K562 (cell line): ENCODE results near the gene SLC5A10. TPM values are rescaled to one million over a fixed set of nuclear protein-coding genes. Genes with fewer than 3 reads are reported as not detected.

Source experiments
- ATAC-seq: fragments of 200-7000 bp; cut with Tn5 transposase; 3 replicates; pipeline ENCODE4 v1.9.1; 2020; ENCODE audit warnings: moderate library complexity
- BruUV-seq: library from RNA; stranded (reverse); fragments of 400-500 nt; replicated peaks from 2 replicates; lab custom pipeline; 2021; lab: Mats Ljungman, UMichigan
- CTCF ChIA-PET: fragments of 300-600 bp; formaldehyde crosslinking; extraction: SDS; loops from one replicate; lab custom pipeline; 2021; ENCODE audit warnings: low intra/inter-chr PET ratio; lab: Yijun Ruan, JAX
- POLR2A ChIA-PET: fragments of 300-600, 350-650 bp; sonication (Branson Sonifier 250); formaldehyde crosslinking; extraction: SDS; loops from one replicate; lab custom pipeline; 2021; ENCODE audit warnings: antibody characterized with exemption, inconsistent platforms; lab: Yijun Ruan, JAX
- DNase-seq, 4 experiments: peaks; one replicate each; pipeline versions ENCODE4 v3.0.0 to v3.0.0-alpha.2; 2011 to 2018; ENCODE audit warnings: low spot score in 3 of 4, mixed read lengths in 3 of 4; ENCODE audit errors: extremely low read depth in 1 of 4
- FAIRE-seq: peaks from 2 replicates; lab custom pipeline; 2011; peaks lifted over from hg19 to GRCh38; lab: Jason Lieb, UNC
- H2AFZ ChIP-seq: 2 replicates; pipeline ENCODE4 v1.6.0; 2011; ENCODE audit warnings: low read depth, low read length, control low read depth, inconsistent platforms
- H3K27ac ChIP-seq: fragments of 200-600 bp; 3 replicates; pipeline ENCODE4 v1.8.0; 2011; ENCODE audit warnings: low read depth, mild to moderate bottlenecking, control low read depth, inconsistent platforms, low read length, moderate library complexity, mixed read lengths; ENCODE audit errors: extremely low read depth
- H3K27me3 ChIP-seq, 2 experiments: fragments of 300-600 bp in 1 of 2; 2 replicates in 1 of 2; 3 replicates in 1 of 2; pipeline versions ENCODE4 v1.6.0 to v1.8.0; 2011; ENCODE audit warnings: inconsistent platforms in 2 of 2, low read length in 2 of 2, mild to moderate bottlenecking in 1 of 2, mixed read lengths in 1 of 2, moderate library complexity in 1 of 2; ENCODE audit not compliant: control insufficient read depth in 2 of 2, insufficient read depth in 2 of 2
- H3K36me3 ChIP-seq: fragments of 300-600 bp; 3 replicates; pipeline ENCODE4 v1.8.0; 2011; ENCODE audit warnings: mild to moderate bottlenecking, low read length, inconsistent platforms; ENCODE audit not compliant: control insufficient read depth, insufficient read depth
- H3K4me1 ChIP-seq, 2 experiments: fragments of 200-600 bp in 1 of 2; replicated peaks in 1 of 2; 2 replicates in 1 of 2; 3 replicates in 1 of 2; pipeline versions ENCODE4 v1.5.1 to v1.8.0; 2011; ENCODE audit warnings: inconsistent platforms in 2 of 2, low read length in 2 of 2, mild to moderate bottlenecking in 1 of 2, mixed read lengths in 1 of 2, moderate library complexity in 1 of 2; ENCODE audit not compliant: control insufficient read depth in 2 of 2, insufficient read depth in 2 of 2
- H3K4me2 ChIP-seq: 2 replicates; pipeline ENCODE4 v1.6.1; 2011; ENCODE audit warnings: low read length, control low read depth, inconsistent platforms, mixed read lengths; ENCODE audit not compliant: insufficient read depth
- H3K4me3 ChIP-seq: fragments of 200-600 bp; sonication (generic), shearing (Covaris generic); 2 replicates; pipeline ENCODE4 v1.5.1; 2016; ENCODE audit warnings: control low read depth, inconsistent platforms
- H3K79me2 ChIP-seq: fragments of 200-600 bp; 3 replicates; pipeline ENCODE4 v1.8.0; 2011; ENCODE audit warnings: low read length, inconsistent platforms; ENCODE audit not compliant: control insufficient read depth, insufficient read depth
- H3K9ac ChIP-seq, 2 experiments: 2 replicates each; pipeline versions ENCODE4 v1.6.0 to v1.6.1; 2011; ENCODE audit warnings: low read depth in 2 of 2, low read length in 2 of 2, control low read depth in 1 of 2, inconsistent platforms in 1 of 2, mild to moderate bottlenecking in 1 of 2, mixed read lengths in 1 of 2; ENCODE audit not compliant: insufficient read depth in 1 of 2
- H3K9me1 ChIP-seq: one replicate; pipeline ENCODE4 v1.6.0; 2011; ENCODE audit warnings: inconsistent platforms, mild to moderate bottlenecking, low read length, moderate library complexity; ENCODE audit not compliant: control insufficient read depth, insufficient read depth
- H3K9me3 ChIP-seq: replicated peaks from 2 replicates; pipeline ENCODE4 v1.5.1; 2011; ENCODE audit warnings: low read depth, low read length, inconsistent platforms; ENCODE audit not compliant: control insufficient read depth, insufficient read depth
- H4K20me1 ChIP-seq: replicated peaks from 2 replicates; pipeline ENCODE4 v1.6.1; 2011; ENCODE audit warnings: low read length, inconsistent platforms, mixed read lengths; ENCODE audit not compliant: control insufficient read depth, insufficient read depth
- ATF3 ChIP-seq, 2 experiments: fragments of 450-650 bp in 1 of 2; sonication (generic) in 1 of 2; formaldehyde crosslinking in 1 of 2; IDR thresholded peaks in 1 of 2; conservative IDR thresholded peaks in 1 of 2; 2 replicates each; pipeline versions ENCODE4 v1.6.1 to v1.8.1; 2016 to 2023; ENCODE audit warnings: mild to moderate bottlenecking in 2 of 2, moderate library complexity in 2 of 2, inconsistent platforms in 1 of 2, missing genetic modification reagents in 1 of 2
- BRD9 ChIP-seq: fragments of 450-650 bp; IDR thresholded peaks from 2 replicates; pipeline ENCODE4 v1.6.1; 2018; ENCODE audit warnings: low read depth; ENCODE audit not compliant: partially characterized antibody
- ETV5 ChIP-seq: sonication (generic); formaldehyde crosslinking; IDR thresholded peaks from 2 replicates; pipeline ENCODE4 v1.4.0; 2020; ENCODE audit warnings: low read depth, mild to moderate bottlenecking, missing genetic modification reagents
- JUNB ChIP-seq: fragments of 450-650 bp; formaldehyde crosslinking; conservative IDR thresholded peaks from 2 replicates; pipeline ENCODE4 v1.4.0; 2020; ENCODE audit warnings: mild to moderate bottlenecking
- PHB2 ChIP-seq: fragments of 450-650 bp; IDR thresholded peaks from 2 replicates; pipeline ENCODE4 v1.6.1; 2017; ENCODE audit warnings: low read depth
- PTBP1 ChIP-seq: fragments of 200-400 bp; formaldehyde crosslinking; IDR thresholded peaks from 2 replicates; pipeline ENCODE4 v1.6.1; 2017; ENCODE audit warnings: low read depth, low read length
- ZNF347 ChIP-seq: fragments of 450-650 bp; formaldehyde crosslinking; IDR thresholded peaks from 2 replicates; pipeline ENCODE4 v1.4.0; 2020; ENCODE audit warnings: low read depth, mild to moderate bottlenecking, moderate library complexity
- ZNF668 ChIP-seq: fragments of 250-450 bp; sonication (Bioruptor Pico); IDR thresholded peaks from 2 replicates; pipeline ENCODE4 v1.8.0; 2022; ENCODE audit warnings: mild to moderate bottlenecking, inconsistent platforms
- WGBS: fragments of 100-300 bp; shearing (Covaris generic); methylation state at CpG from one replicate; pipeline ENCODE4 v1.1.6; 2016; ENCODE audit warnings: low coverage, mixed read lengths; ENCODE audit not compliant: insufficient coverage; ENCODE audit errors: missing lambda C conversion rate; 5-methylcytosine and 5-hydroxymethylcytosine counted together
- in situ Hi-C: fragments of 300-500 bp; cut with MboI; formaldehyde crosslinking; loops from 4 replicates; pipeline ENCODE4 v1.15.0; 2018; ENCODE audit warnings: inconsistent platforms, mixed read lengths
- intact Hi-C: fragments of 100-400 bp; cut with micrococcal nuclease; formaldehyde crosslinking; loops from 2 replicates; pipeline ENCODE4 v1.14.2; 2022
- polyA plus RNA-seq, 8 experiments: library from polyadenylated mRNA; depleted of rRNA in 4 of 8; stranded (reverse) in 5 of 8; unstranded in 3 of 8; fragments of >200 nt; fragmentation: Nextera tagmentation in 2 of 8; fragmentation: Illumina TruSeq in 1 of 8; extraction: Ambion mirVana in 2 of 8; extraction: Trizol in 1 of 8; gene quantifications; 2 replicates each; pipeline versions ENCODE4 v1.2.1 to v1.2.3, GENCODE V29; 2011 to 2014; ENCODE audit warnings: inconsistent platforms in 1 of 8, missing spikeins in 1 of 8
- total RNA-seq, 7 experiments: library from RNA; depleted of rRNA in 6 of 7; stranded (reverse); fragments of >200 nt in 6 of 7; fragmentation: Illumina TruSeq in 2 of 7; extraction: Trizol in 2 of 7; gene quantifications; 2 replicates each; pipeline versions ENCODE4 v1.2.1 to v1.2.3, GENCODE V29; 2011 to 2021; ENCODE audit warnings: low replicate concordance in 1 of 7

The SLC5A10 gene
- total and polyA plus RNA-seq, 9 of the 15 experiments (the other 6 are each of a cell fraction or from before 2014, with no cell fraction given): 0.03 to 0.09 (median 0.03) TPM; not detected in 5

GRCh38 chr17:18971801-18972200 is 19.8 kb downstream of the SLC5A10 start:
- FAIRE-seq: no peak
- ChIA-PET CTCF (no interaction called here), POLR2A (no interaction called here)
- Histone ChIP-seq H4K20me1 (0 out of 2 replicates have a peak, but pooled peaks cover 3% of the 10 kb centered on the region), H3K4me2 (no peak overlapping the region), H3K9me3 (no peaks in the 10 kb centered on the region), H2AFZ (no peak overlapping the region), H3K36me3 (peaks cover 19% of the 10 kb centered on the region; the same call in 1 of the 3 replicates), H3K9me1 (no peaks in the 10 kb centered on the region), H3K9ac (peak overlapping the region in 1 of 2 experiments; percentile 35; a peak in 1 of 4 replicates), H3K27ac (no peak overlapping the region), H3K27me3 (no peaks in the 10 kb centered on the region), H3K79me2 (no peaks in the 10 kb centered on the region), H3K4me1 (peaks cover 0 to 36% of the 10 kb centered on the region in 2 experiments; a peak in 3 of 5 replicates), H3K4me3 (no peak overlapping the region)
- no TSS peak for BruUV-seq
- TF ChIP-seq ZNF668 (CRISPR knock-in tag): no peak
- TF ChIP-seq ZNF347 (CRISPR knock-in tag): no peak
- no peak for TF ChIP-seq JUNB (CRISPR knock-in tag)
- no peak for TF ChIP-seq ATF3 (IDR thresholded peaks at IDR 0.05)
- no peak for TF ChIP-seq ATF3 (CRISPR knock-in tag; conservative IDR thresholded peaks at IDR 0.05)
- TF ChIP-seq PTBP1: no peak
- no peak for TF ChIP-seq ETV5
- no peak for TF ChIP-seq PHB2
- TF ChIP-seq BRD9: no peak
- no peak for DNase-seq
- ATAC-seq: no peak
- intact Hi-C loops: no loop called here
- in situ Hi-C loops: no loop called here
- WGBS: 97% methylated on average over 4 of the region's 7 CpGs
